Muscle layer of duodenum (tissue), 2 donors: ENCODE measurements around the gene TSPAN9.

Source experiments
- H3K27ac ChIP-seq: one replicate; pipeline ENCODE4 v1.7.0; 2013; ENCODE audit warnings: mild to moderate bottlenecking, low read length
- H3K27me3 ChIP-seq: one replicate; pipeline ENCODE4 v1.7.0; 2013; ENCODE audit warnings: low read depth, mild to moderate bottlenecking, control low read depth, low read length
- H3K36me3 ChIP-seq, 2 donors: one replicate each; pipeline ENCODE4 v1.7.0; 2013; ENCODE audit warnings: low read length in 2 of 2, control low read depth in 1 of 2, mild to moderate bottlenecking in 1 of 2; ENCODE audit not compliant: insufficient read depth in 2 of 2, control insufficient read depth in 1 of 2
- H3K4me1 ChIP-seq, 2 donors: one replicate each; pipeline ENCODE4 v1.7.0; 2013; ENCODE audit warnings: low read length in 2 of 2, mild to moderate bottlenecking in 2 of 2, control low read depth in 1 of 2, moderate library complexity in 1 of 2; ENCODE audit not compliant: insufficient read depth in 2 of 2, control insufficient read depth in 1 of 2
- H3K4me3 ChIP-seq, 2 donors: one replicate each; pipeline ENCODE4 v1.7.0; 2013; ENCODE audit warnings: low read length in 2 of 2, low read depth in 1 of 2, mild to moderate bottlenecking in 1 of 2
- H3K9me3 ChIP-seq, 2 donors: one replicate each; pipeline ENCODE4 v1.7.0; 2013; ENCODE audit warnings: low read length in 2 of 2, control low read depth in 1 of 2, mild to moderate bottlenecking in 1 of 2; ENCODE audit not compliant: control insufficient read depth in 1 of 2
- donor health status: healthy.

Gene TSPAN9

GRCh38 chr12:3304436-3305165 is 227.4 kb downstream of the TSPAN9 start:
- Histone ChIP-seq H3K4me1 (peaks cover 0 to 10% of the 10 kb centered on the region in 2 donors), H3K9me3 (no peaks in the 10 kb centered on the region), H3K27me3 (no peaks in the 10 kb centered on the region), H3K27ac (no peak overlapping the region), H3K4me3 (no peak overlapping the region), H3K36me3 (no peaks in the 10 kb centered on the region)

- H3K9me3 ChIP-seq = no peaks in the 10 kb centered on the region
- no peak overlapping the region for H3K27ac ChIP-seq
- no peaks in the 10 kb centered on the region for H3K27me3 ChIP-seq
- H3K4me1 ChIP-seq = peaks cover 0 to 2% of the 10 kb centered on the region in 2 donors
- H3K4me3 ChIP-seq = no peak overlapping the region
- no peaks in the 10 kb centered on the region for H3K36me3 ChIP-seq
Observed at GRCh38 chr12:3305464-3305863, 228.3 kb downstream of the TSPAN9 start.

- H3K27ac ChIP-seq = no peak overlapping the region
- no peaks in the 10 kb centered on the region for H3K27me3 ChIP-seq
- H3K9me3 ChIP-seq = no peaks in the 10 kb centered on the region
- H3K36me3 ChIP-seq = no peaks in the 10 kb centered on the region
- H3K4me1 ChIP-seq = no peaks in the 10 kb centered on the region
- H3K4me3 ChIP-seq = no peak overlapping the region
Observed at GRCh38 chr12:3305904-3306619, 228.9 kb downstream of the TSPAN9 start.

GRCh38 chr12:3307389-3307788 is 230.2 kb downstream of the TSPAN9 start:
- no peak overlapping the region for H3K4me3 ChIP-seq
- no peaks in the 10 kb centered on the region for H3K4me1 ChIP-seq
- H3K27me3 ChIP-seq = no peaks in the 10 kb centered on the region
- H3K9me3 ChIP-seq = no peaks in the 10 kb centered on the region
- no peak overlapping the region for H3K27ac ChIP-seq
- no peaks in the 10 kb centered on the region for H3K36me3 ChIP-seq

GRCh38 chr12:3308063-3308462 is 230.9 kb downstream of the TSPAN9 start:
- Histone ChIP-seq H3K4me3 (no peak overlapping the region), H3K36me3 (no peaks in the 10 kb centered on the region), H3K27me3 (no peaks in the 10 kb centered on the region), H3K4me1 (no peaks in the 10 kb centered on the region), H3K27ac (no peak overlapping the region), H3K9me3 (no peaks in the 10 kb centered on the region)

- Histone ChIP-seq H3K27me3 (no peaks in the 10 kb centered on the region), H3K4me3 (no peak overlapping the region), H3K9me3 (no peaks in the 10 kb centered on the region), H3K4me1 (peaks cover 0 to under 1% of the 10 kb centered on the region in 2 donors), H3K36me3 (no peaks in the 10 kb centered on the region), H3K27ac (no peak overlapping the region)
Observed at GRCh38 chr12:3308609-3309008, 231.4 kb downstream of the TSPAN9 start.

- Histone ChIP-seq H3K27ac (no peak overlapping the region), H3K4me1 (peaks cover 0 to 9% of the 10 kb centered on the region in 2 donors), H3K4me3 (no peak overlapping the region), H3K36me3 (no peaks in the 10 kb centered on the region), H3K27me3 (no peaks in the 10 kb centered on the region), H3K9me3 (no peaks in the 10 kb centered on the region)
Observed at GRCh38 chr12:3309805-3310204, 232.6 kb downstream of the TSPAN9 start.

GRCh38 chr12:3310271-3311026 is 233.3 kb downstream of the TSPAN9 start:
- Histone ChIP-seq H3K27me3 (no peaks in the 10 kb centered on the region), H3K27ac (no peak overlapping the region), H3K9me3 (no peaks in the 10 kb centered on the region), H3K4me1 (peaks cover 0 to 15% of the 10 kb centered on the region in 2 donors), H3K4me3 (no peak overlapping the region), H3K36me3 (no peaks in the 10 kb centered on the region)

- Histone ChIP-seq H3K4me1 (peaks cover 0 to 18% of the 10 kb centered on the region in 2 donors), H3K27ac (no peak overlapping the region), H3K27me3 (no peaks in the 10 kb centered on the region)
Observed at GRCh38 chr12:3311027-3311402, 233.8 kb downstream of the TSPAN9 start.

GRCh38 chr12:3311491-3312103 is 234.4 kb downstream of the TSPAN9 start:
- H3K9me3 ChIP-seq = no peaks in the 10 kb centered on the region
- H3K27me3 ChIP-seq = no peaks in the 10 kb centered on the region
- no peaks in the 10 kb centered on the region for H3K36me3 ChIP-seq
- no peak overlapping the region for H3K4me3 ChIP-seq
- peaks cover 0 to 18% of the 10 kb centered on the region in 2 donors for H3K4me1 ChIP-seq
- no peak overlapping the region for H3K27ac ChIP-seq

More at GRCh38 chr12:3311027-3311402, 233.8 kb downstream of the TSPAN9 start:
- Histone ChIP-seq H3K36me3 (no peaks in the 10 kb centered on the region), H3K4me3 (no peak overlapping the region), H3K9me3 (no peaks in the 10 kb centered on the region)

- Histone ChIP-seq H3K27ac (no peak overlapping the region), H3K9me3 (no peaks in the 10 kb centered on the region), H3K36me3 (no peaks in the 10 kb centered on the region), H3K27me3 (no peaks in the 10 kb centered on the region), H3K4me1 (peaks cover 0 to 18% of the 10 kb centered on the region in 2 donors), H3K4me3 (no peak overlapping the region)
Observed at GRCh38 chr12:3313066-3313465, 235.9 kb downstream of the TSPAN9 start.
